Stimulated activated CD4-positive, alpha-beta T cell treated with anti-CD3 and anti-CD28 coated beads, Interleukin-15, amount 100 ng/mL, for 48 hours (primary cell): Measurements from ENCODE around the gene RP9.

Source experiments
- DNase-seq, 2 donors: peaks; one replicate each; pipeline ENCODE4 v3.0.0-alpha.2; 2020; ENCODE audit warnings: low read depth in 2 of 2

The RP9 gene, protein sequence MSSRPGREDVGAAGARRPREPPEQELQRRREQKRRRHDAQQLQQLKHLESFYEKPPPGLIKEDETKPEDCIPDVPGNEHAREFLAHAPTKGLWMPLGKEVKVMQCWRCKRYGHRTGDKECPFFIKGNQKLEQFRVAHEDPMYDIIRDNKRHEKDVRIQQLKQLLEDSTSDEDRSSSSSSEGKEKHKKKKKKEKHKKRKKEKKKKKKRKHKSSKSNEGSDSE

GRCh38 chr7:33109005-33109757, at the start of gene RP9:
Gene RP9, minus strand, starts transcription at chr7:33109404. Its CDS starts 32 bp downstream, at chr7:33109372.
- peak; percentile 55 to 67 for DNase-seq

DNA sequence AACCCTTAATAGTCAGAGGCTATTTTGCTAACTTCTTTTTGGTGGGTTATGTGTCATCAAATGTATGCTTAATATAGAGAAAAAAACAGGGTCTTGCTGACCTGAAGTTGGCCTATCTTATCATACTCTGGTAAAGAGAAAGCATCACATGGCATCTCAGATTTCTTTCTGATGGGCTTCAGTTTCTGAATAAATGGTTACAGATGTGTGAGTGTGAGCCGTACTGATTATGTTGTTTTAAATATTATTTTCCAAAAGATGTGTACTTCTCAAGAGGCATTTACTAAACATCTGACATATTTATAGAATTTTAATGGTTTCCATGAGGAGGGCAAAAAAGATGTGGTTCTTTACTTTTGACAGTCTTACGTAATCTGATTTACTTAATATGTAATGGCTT, 48.6 kb upstream of the RP9 start:
- DNase-seq = no peak

GRCh38 chr7:33157311-33157710, 48.1 kb upstream of the RP9 start:
- DNase-seq = no peak

GRCh38 chr7:33156441-33156840, 47.2 kb upstream of the RP9 start:
- no peak for DNase-seq

- DNase-seq = no peak
Observed at GRCh38 chr7:33155811-33156210, 46.6 kb upstream of the RP9 start.

DNA sequence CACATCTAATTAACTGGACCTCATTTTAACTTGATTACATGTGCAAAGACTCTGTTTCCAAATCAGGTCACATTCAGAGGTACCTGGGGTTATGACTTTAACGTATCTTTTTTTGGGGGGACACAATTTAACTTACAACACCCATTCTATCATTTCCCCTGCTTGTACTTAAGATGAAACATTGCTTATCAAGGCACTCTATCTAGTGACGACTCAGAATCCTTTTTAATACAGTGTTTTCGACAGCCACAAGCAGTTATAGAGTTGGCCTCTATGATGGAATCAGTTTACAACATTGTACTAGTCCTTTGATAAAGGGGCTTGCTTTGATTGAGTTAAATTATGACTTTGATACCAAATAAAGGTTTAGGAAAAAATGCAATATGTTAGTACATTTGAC, 42.9 kb upstream of the RP9 start:
- no peak for DNase-seq

DNA sequence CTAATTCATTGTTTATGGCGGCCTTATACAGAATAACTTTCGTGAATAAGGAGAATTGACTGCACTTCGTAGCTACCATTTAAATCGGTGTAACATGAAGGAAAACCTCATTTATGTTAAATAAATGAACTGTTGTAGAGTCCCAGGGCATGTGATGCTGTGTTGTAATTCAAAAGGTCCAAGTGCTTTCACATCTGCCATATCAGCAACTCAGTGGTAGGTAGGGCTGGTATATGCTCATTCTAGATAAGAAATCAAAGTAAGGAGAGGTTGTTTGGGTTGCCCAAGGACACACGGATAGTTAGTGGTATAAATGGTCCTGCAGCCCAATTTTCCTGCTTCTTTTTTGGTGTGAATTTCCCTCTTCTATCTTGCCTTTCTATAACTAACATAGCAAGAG, 36.0 kb upstream of the RP9 start:
- no peak for DNase-seq

DNA sequence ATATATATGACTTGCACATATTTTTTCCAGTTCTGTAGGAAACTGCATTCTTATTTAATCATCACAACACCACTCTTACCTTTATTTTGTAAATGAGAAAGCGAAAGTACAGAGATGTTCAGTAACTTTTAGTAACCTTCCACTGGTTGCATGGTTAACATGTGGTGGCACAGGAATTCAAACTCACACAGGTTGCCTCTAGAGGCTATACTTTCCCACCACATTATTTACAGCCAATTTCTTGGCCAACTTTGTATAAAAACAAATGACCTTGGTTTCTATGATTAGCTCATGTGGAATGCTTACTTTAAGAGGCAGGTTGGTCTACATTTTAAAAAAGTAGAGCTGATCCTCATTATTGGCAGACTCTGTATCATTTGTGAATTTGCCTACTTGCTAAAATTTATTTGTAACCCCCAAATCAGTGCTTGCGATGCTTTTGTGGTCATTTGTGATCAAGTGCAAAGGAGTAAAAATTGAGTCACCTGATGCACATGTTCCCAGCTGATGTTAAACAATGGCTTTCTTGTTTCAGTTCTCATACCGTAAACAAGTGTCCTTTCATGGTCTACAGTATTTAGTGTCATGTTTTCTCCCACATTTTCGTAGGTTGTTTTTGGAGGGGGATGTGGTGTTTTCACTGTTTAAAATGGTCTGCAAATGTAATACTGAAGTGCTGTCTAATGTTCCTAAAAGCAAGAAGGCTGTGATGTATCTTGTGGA, 35.0 kb upstream of the RP9 start:
- DNase-seq = no peak

- no peak for DNase-seq
Observed at GRCh38 chr7:33142585-33142984, 33.4 kb upstream of the RP9 start.

DNA sequence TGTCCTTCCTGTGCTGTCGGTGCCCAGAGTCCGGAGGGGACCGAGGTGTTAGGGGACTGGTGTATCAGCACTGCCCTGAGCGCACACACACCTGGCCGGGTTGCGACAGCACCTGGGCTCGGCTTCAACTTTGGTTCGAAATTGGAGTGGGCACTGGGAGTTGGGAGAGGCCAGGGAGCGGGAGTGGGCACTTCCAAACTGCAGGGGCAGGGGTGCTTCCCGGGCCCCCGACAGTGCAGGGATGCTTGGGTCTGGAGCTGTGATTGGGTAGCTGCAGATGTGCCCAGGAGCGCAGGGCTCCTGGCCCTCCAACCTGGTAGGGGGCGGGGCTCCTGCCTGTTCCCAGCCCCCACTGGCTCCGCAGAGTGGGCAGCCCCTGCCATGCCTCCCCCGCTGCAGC, 27.9 kb upstream of the RP9 start:
- no peak for DNase-seq

- DNase-seq = no peak
Observed at GRCh38 chr7:33130184-33130583, 21.0 kb upstream of the RP9 start.

- DNase-seq = no peak
Observed at GRCh38 chr7:33129806-33130153, 20.6 kb upstream of the RP9 start.

GRCh38 chr7:33128990-33129805, 20.0 kb upstream of the RP9 start, which contains the start of gene BBS9:
Gene BBS9, plus strand, starts transcription at chr7:33129564. Its CDS starts 16,689 bp downstream, at chr7:33146253.
- DNase-seq = peak; percentile 87 to 90

DNA sequence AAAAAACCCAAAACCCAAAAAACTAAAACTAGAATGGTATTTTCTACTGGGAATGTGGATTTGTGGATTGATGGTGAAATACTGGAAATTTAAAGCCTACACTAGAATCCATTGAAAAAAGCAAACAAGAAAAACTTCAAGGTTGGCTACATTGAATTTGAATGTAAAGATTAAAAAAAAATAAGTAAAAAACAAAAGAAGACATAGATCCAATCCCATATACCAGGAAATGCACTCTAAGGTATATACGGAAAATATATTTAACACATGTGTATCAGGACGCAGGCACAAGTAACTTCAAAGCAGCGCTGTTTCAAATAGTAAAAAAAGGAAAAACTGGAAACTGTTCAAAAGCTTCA, 19.4 kb upstream of the RP9 start:
- no peak for DNase-seq

DNA sequence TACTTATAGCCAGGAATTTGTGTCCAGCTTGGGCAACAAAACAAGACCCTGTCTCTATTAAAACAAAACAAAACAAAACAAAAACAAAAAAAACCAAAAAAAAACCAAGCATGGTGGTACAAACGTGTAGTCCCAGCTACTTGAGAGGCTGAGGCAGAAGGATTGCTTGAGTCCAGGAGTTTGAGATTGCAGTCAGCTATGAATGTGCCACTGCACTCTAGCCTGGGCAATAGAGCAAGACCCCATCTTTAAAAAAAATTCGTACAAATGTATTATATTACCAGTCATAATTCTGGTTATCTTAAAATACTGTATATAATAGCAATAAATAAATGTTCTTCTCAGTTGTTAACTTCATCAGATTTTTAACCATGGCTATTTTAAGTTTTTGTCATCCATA, 17.9 kb upstream of the RP9 start:
- DNase-seq = no peak

GRCh38 chr7:33118383-33118782, 9.2 kb upstream of the RP9 start:
- DNase-seq = no peak

GRCh38 chr7:33114976-33115375, 5.8 kb upstream of the RP9 start:
- no peak for DNase-seq

GRCh38 chr7:33111614-33112013, 2.4 kb upstream of the RP9 start:
- no peak for DNase-seq

GRCh38 chr7:33109758-33110238, 594 bp upstream of the RP9 start:
- DNase-seq = no peak

- DNase-seq = no peak
Observed at GRCh38 chr7:33108554-33109004, 625 bp downstream of the RP9 start.

DNA sequence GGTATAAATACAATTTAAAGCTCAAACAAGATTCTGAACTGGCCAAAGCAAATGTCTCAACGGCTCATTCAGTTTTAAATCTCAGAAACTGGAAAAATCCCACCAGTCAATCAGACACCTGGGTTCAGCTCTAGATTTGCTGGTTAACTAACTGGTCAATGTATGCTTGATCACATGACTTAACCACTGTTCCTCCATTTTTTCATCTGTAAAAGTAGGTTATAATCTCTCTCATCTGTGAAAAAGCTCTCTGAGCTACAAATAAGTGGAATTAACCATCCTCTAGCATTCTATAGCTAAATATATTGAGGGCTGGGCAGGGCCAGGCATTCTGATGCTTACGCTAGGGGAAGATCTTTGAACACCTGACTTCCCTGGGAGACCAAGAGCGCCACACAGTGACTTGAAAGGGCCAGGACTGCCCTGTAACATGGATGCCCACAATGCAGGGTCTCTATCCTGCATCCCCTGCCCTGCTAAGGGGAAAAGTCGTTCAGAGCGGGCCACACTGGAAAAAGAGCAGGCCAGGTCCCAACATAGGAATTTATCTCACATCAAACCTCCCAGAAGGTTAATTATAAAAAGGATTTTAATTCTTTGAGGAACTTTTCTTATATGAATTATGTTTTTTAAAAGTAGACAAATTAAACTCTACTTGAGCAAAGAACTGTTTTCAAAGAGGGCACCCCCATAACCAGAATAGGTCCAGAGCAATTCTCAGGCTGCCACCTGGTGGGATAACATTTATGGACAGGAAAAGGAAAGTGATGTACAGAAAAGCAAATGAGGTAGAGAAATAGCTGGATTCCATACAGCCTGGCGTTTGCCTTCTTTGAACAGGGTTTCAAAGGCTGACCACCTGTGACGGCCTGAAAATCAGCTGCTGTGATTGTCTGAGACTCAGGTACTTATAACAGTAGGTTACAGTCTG, 1.8 kb downstream of the RP9 start:
- no peak for DNase-seq
